GM11168 (cell line): ENCODE results near the gene CCDC188.

Experiments
- in situ Hi-C: fragments of 300-500 bp; cut with MboI; formaldehyde crosslinking; loops from one replicate; pipeline ENCODE4 v1.12.0; 2022; ENCODE audit warnings: low sequenced_read_pairs; ENCODE audit not compliant: unreplicated experiment

The CCDC188 gene

DNA sequence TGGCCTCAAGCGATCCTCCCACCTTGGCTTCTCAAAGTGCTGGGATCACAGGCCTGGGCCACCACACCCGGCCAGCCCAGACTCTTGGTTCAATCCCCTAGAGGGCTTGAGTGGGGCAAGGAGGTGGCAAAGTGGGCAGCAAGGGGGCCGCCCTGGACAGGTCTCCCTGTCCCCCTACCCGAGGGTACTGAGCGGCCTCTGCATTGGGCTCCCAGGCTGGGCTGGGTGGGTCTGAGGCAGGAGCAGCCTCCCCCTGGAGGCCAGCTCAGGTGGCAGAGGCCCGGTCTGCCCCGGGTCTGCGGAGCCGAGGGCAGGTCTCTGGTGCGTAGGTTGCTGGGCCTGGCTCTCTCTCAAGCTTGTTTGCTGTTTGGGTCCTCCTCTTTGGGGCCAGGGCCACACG lies 22.4 kb upstream of the CCDC188 start:
- in situ Hi-C loops: no loop called here

GRCh38 chr22:20172141-20172613 lies 21.3 kb upstream of the CCDC188 start:
- in situ Hi-C loops: no loop called here

- in situ Hi-C loops: no loop called here
Measured at GRCh38 chr22:20171288-20172140, 20.7 kb upstream of the CCDC188 start.

DNA sequence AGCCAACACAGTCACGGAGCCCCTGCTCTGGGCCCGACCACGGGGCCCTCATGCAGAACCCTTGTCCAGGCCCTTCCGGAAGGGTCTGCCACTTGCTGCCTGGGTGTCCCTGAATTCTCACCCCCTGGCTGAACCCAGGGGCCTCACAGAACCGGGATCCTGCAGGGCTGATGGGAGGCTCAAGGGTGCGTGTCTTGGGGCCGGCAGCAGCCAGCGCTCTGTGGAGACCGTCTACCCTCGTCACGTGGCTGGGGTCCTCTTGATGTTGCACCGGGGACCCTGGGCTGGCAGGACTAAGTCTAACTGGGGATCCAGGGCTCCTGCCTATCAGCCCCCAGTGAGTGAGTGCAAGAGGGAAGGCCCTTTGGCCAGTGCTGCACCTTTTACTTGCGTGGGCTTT lies 19.3 kb upstream of the CCDC188 start:
- in situ Hi-C loops: no loop called here

GRCh38 chr22:20169253-20169822 lies 18.5 kb upstream of the CCDC188 start:
- in situ Hi-C loops: loop anchor here (5.0 kb wide), 1 partner anchor 68 kb away; no protein-coding TSS in a partner anchor

DNA sequence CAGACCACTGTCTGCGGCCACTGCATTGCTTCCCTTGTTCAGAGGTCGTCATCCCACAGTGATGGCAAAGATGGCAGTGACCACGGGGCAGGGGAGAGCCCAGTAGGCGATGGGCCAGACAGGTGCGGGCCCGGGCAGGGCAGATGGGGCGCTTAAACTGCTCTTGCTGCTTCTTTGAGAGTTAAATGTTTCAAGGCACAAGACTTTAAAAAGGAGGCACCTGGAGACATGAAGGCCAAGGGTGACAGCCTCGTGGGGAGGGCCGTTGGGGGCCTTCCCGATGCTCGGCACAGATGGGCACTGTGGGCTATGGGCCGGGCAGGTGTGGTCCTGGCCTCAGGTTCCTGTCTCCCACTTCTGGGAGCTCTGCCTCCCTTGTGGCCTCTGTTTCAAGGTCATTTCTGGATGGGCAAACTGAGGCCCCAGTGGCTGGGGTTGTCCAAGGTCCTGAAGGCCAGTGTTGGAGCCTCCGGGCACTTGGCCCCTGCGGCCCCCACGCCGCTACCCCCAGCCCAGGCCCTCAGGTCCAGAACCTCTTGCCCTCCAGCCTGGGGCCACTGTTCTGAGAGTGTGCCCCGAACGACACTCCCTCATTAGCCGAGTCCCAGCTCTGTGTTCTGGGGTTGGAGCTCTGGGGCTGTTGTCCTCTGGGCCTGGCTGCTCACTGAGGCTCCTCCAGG lies 16.9 kb upstream of the CCDC188 start:
- in situ Hi-C loops: loop anchor here (5.0 kb wide), 1 partner anchor 70 kb away; no protein-coding TSS in a partner anchor

- in situ Hi-C loops: loop anchor here (5.0 kb wide), 1 partner anchor 71 kb away; no protein-coding TSS in a partner anchor
Measured at GRCh38 chr22:20166703-20167102, 15.8 kb upstream of the CCDC188 start.

DNA sequence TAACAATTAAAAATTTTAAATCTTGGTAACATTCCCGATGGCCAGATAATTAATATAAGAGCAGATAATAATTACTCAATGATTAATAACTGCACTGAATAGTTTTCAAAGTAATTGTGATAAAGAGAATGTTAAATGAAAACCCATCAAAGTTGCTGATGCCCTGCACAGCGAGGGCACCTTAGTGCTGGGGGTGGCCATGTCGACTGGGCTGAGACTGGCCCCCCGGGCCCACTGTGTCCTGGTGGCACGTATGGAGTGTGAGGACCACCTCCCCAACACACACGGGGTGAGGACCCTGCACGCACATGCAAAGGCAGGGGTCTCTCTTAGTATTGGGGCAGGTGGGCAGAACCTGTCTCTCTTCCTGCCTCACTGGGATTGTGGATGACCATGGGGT lies 15.1 kb upstream of the CCDC188 start:
- in situ Hi-C loops: loop anchor here (5.0 kb wide), 1 partner anchor 71 kb away; no protein-coding TSS in a partner anchor

DNA sequence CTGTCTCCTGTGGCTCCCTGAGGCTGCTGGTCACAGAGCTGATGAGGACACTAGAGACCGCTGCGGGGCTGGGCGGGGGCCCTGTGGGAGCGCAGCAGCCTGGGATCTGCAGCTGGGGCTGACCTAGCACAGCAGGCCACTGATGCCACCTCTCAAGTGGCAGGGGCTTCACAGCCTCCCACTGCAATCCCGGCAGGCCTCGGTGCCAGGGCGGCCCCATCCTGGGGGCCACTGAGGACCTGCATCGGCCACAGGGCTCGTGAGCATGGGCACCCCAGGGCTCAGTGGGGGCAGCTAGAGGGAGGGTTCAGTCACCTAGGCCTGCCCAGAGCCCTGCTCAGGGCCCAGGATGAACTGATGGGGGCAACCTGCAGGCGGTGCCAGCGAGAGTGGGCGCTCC lies 14.6 kb upstream of the CCDC188 start:
- in situ Hi-C loops: loop anchor here (5.0 kb wide), 1 partner anchor 72 kb away; no protein-coding TSS in a partner anchor

- in situ Hi-C loops: loop anchor here (5.0 kb wide), 1 partner anchor 72 kb away; no protein-coding TSS in a partner anchor
Measured at GRCh38 chr22:20164863-20165262, 14.0 kb upstream of the CCDC188 start.

GRCh38 chr22:20160041-20160440 lies 9.2 kb upstream of the CCDC188 start:
- in situ Hi-C loops: no loop called here

GRCh38 chr22:20159531-20159930 lies 8.7 kb upstream of the CCDC188 start:
- in situ Hi-C loops: loop anchor here (5.0 kb wide), 1 partner anchor 123 kb away; no protein-coding TSS in a partner anchor

DNA sequence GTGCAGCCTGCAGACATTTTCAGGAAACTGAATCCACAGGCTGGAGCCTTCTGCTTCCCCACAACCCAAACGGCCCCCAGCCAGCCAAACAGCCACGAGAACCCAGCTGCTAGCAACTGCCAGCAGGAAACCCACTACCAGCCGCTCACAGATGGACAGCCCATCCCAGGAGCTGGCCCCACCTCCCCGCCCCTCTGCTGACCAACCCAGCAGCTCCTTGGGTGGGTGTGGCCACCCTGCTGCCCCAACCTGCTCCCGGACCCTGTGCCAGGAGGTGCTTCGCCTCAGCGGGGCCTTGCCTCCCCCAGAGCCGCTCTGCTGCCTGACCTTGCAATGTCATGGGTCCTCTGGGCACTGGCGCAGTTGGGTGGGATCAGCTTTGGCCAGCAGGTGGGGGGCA lies 8.2 kb upstream of the CCDC188 start:
- in situ Hi-C loops: loop anchor here (5.0 kb wide), 1 partner anchor 123 kb away; no protein-coding TSS in a partner anchor

- in situ Hi-C loops: loop anchor here (5.0 kb wide), 1 partner anchor 124 kb away; no protein-coding TSS in a partner anchor
Measured at GRCh38 chr22:20158391-20159036, 7.7 kb upstream of the CCDC188 start.

- in situ Hi-C loops: loop anchor here (5.0 kb wide), 1 partner anchor 125 kb away; no protein-coding TSS in a partner anchor
Measured at GRCh38 chr22:20157430-20158183, 6.8 kb upstream of the CCDC188 start.

- in situ Hi-C loops: loop anchor here (5.0 kb wide), 1 partner anchor 125 kb away; no protein-coding TSS in a partner anchor
Measured at GRCh38 chr22:20156611-20157429, 6.0 kb upstream of the CCDC188 start.

DNA sequence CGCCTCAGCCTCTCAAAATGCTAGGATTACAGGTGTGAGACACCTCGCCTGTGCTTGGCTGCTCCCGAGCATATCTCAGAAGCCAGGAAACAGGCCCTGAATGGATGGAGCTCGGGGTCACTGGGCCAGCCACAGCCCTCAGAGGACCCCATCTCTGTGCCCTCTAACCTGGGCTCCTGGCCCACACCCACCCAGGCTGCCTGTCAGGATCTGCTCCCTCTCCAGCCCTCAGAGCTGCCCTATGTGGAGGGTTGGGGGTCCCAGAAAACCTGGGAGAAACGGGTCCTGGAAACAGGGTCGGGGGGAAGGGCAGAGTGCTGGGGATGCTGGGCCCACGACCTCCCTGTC lies 5.2 kb upstream of the CCDC188 start:
- in situ Hi-C loops: loop anchor here (5.0 kb wide), 1 partner anchor 126 kb away; no protein-coding TSS in a partner anchor

DNA sequence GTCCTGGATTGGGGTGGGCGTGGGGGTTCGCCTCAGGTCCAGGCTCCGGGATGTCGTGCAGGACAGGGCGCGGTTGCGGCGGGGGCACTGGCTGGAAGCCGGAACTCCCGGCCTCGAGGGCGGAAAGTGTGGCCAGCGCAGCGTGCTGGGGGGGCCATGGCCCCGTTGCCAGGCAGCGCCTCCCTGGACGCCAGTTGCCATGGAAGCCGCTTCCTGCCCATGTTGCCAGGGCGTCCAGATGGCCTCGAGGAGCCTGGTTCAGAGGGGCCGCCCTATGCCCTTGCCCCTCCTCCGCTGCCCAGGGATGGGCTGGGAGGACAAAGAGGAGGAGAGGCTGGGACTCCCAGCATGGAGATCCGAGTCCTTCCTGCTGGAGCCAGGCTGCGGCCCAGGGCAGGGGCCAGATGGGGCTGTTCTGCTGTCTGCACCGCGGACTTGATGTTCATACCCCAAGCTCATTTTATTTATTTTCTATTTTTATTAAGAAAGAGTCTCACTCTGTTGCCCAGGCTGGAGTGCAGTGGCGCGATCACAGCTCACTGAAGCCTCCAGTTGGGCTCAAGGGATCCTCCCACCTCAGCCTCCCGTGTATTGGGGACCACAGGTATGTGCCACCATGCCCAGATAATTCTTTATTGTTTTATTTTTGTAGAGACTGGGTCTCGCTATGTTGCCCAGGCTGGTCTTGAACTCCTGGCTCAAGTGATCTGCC lies 4.6 kb upstream of the CCDC188 start:
- in situ Hi-C loops: loop anchor here (5.0 kb wide), 1 partner anchor 127 kb away; no protein-coding TSS in a partner anchor
